GM23338 (cell line): Measurements from ENCODE around the gene SOD3.

Source experiments
- CREB1 ChIP-seq: fragments of 250-450 bp; sonication (Bioruptor Pico); IDR thresholded peaks from 2 replicates; pipeline ENCODE4 v1.5.0; 2020; ENCODE audit warnings: low read depth, mild to moderate bottlenecking, moderate library complexity
- CTCF ChIP-seq, 2 experiments: fragments of 200-600 bp in 1 of 2; sonication (generic) in 1 of 2; conservative IDR thresholded peaks; 2 replicates each; pipeline versions ENCODE4 v1.5.1 to v1.6.1; 2016 to 2017; ENCODE audit warnings: antibody characterized with exemption in 2 of 2, low read depth in 2 of 2, mild to moderate bottlenecking in 2 of 2, moderate library complexity in 1 of 2
- EZH2 ChIP-seq: fragments of 200-600 bp; sonication (generic); IDR thresholded peaks from one replicate; pipeline ENCODE4 v1.8.0; 2017; ENCODE audit warnings: antibody characterized with exemption, mild to moderate bottlenecking, low read depth; ENCODE audit not compliant: unreplicated experiment
- EZH2phosphoT487 ChIP-seq: fragments of 200-600 bp; sonication (generic); IDR thresholded peaks from one replicate; pipeline ENCODE4 v1.8.1; 2018; ENCODE audit warnings: antibody characterized with exemption; ENCODE audit not compliant: unreplicated experiment
- JUNB ChIP-seq: IDR thresholded peaks from one replicate; pipeline ENCODE4 v1.6.1; 2016; ENCODE audit warnings: antibody characterized with exemption; ENCODE audit not compliant: unreplicated experiment
- NANOG ChIP-seq: IDR thresholded peaks from 2 replicates; pipeline ENCODE4 v1.6.1; 2016; ENCODE audit warnings: antibody characterized with exemption, borderline replicate concordance
- POLR2AphosphoS5 ChIP-seq: IDR thresholded peaks from 2 replicates; pipeline ENCODE4 v1.6.1; 2016; ENCODE audit warnings: antibody characterized with exemption, low read depth
- REST ChIP-seq: IDR thresholded peaks from one replicate; pipeline ENCODE4 v1.6.1; 2018; ENCODE audit warnings: antibody characterized with exemption; ENCODE audit not compliant: unreplicated experiment
- STAT1 ChIP-seq: IDR thresholded peaks from one replicate; pipeline ENCODE4 v1.6.1; 2016; ENCODE audit warnings: antibody characterized with exemption; ENCODE audit not compliant: unreplicated experiment
- ZNF114 ChIP-seq: fragments of 250-450 bp; sonication (Bioruptor Pico); IDR thresholded peaks from 2 replicates; pipeline ENCODE4 v1.5.0; 2020; ENCODE audit warnings: mild to moderate bottlenecking, moderate library complexity
- ZNF331 ChIP-seq: fragments of 250-450 bp; sonication (Bioruptor Pico); IDR thresholded peaks from 2 replicates; pipeline ENCODE4 v1.5.0; 2020; ENCODE audit warnings: low read depth, mild to moderate bottlenecking, moderate library complexity
- TF ChIP-seq, protein P1 (sequence below): IDR thresholded peaks from 2 replicates; pipeline ENCODE4 v1.6.1; 2016; ENCODE audit warnings: antibody characterized with exemption
- TF ChIP-seq, protein P2 (sequence below): fragments of 250-450 bp; sonication (Bioruptor Pico); IDR thresholded peaks from 2 replicates; pipeline ENCODE4 v1.5.0; 2020; ENCODE audit warnings: mild to moderate bottlenecking, moderate library complexity

DNA sequence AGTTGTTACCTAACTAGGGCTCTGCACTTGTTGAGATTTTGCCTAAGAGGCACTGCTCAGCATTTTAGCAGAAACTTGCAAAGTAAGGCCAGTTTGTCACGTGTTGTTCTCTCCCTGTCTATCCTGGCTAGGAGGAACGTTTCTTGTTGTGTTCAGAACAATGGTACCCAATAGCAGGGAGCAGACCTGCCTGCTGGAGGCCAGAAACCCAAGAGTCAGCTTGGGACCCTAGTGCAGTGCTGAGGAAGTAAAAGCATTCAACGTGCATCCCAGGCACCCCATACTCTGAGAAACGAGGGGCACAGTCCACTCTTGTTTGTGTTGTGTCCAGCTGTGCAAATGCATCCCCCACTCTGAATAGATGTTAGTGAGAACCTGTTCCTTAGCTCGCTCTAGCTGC, 42.4 kb downstream of the SOD3 start:
- TF ChIP-seq POLR2AphosphoS5 (no peak), CTCF (conservative IDR thresholded peaks at IDR 0.05; ENCODE audit: low read depth in 2 of 2) (no peak), EZH2phosphoT487 (no peak), EZH2 (no peak), REST (no peak), ZNF114 (CRISPR knock-in tag) (no peak), NANOG (no peak), STAT1 (no peak), CREB1 (CRISPR knock-in tag) (no peak), JUNB (no peak), ZNF331 (CRISPR knock-in tag) (no peak)
- TF ChIP-seq, protein P1, sequence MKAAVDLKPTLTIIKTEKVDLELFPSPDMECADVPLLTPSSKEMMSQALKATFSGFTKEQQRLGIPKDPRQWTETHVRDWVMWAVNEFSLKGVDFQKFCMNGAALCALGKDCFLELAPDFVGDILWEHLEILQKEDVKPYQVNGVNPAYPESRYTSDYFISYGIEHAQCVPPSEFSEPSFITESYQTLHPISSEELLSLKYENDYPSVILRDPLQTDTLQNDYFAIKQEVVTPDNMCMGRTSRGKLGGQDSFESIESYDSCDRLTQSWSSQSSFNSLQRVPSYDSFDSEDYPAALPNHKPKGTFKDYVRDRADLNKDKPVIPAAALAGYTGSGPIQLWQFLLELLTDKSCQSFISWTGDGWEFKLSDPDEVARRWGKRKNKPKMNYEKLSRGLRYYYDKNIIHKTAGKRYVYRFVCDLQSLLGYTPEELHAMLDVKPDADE, result no peak
- TF ChIP-seq, protein P2, sequence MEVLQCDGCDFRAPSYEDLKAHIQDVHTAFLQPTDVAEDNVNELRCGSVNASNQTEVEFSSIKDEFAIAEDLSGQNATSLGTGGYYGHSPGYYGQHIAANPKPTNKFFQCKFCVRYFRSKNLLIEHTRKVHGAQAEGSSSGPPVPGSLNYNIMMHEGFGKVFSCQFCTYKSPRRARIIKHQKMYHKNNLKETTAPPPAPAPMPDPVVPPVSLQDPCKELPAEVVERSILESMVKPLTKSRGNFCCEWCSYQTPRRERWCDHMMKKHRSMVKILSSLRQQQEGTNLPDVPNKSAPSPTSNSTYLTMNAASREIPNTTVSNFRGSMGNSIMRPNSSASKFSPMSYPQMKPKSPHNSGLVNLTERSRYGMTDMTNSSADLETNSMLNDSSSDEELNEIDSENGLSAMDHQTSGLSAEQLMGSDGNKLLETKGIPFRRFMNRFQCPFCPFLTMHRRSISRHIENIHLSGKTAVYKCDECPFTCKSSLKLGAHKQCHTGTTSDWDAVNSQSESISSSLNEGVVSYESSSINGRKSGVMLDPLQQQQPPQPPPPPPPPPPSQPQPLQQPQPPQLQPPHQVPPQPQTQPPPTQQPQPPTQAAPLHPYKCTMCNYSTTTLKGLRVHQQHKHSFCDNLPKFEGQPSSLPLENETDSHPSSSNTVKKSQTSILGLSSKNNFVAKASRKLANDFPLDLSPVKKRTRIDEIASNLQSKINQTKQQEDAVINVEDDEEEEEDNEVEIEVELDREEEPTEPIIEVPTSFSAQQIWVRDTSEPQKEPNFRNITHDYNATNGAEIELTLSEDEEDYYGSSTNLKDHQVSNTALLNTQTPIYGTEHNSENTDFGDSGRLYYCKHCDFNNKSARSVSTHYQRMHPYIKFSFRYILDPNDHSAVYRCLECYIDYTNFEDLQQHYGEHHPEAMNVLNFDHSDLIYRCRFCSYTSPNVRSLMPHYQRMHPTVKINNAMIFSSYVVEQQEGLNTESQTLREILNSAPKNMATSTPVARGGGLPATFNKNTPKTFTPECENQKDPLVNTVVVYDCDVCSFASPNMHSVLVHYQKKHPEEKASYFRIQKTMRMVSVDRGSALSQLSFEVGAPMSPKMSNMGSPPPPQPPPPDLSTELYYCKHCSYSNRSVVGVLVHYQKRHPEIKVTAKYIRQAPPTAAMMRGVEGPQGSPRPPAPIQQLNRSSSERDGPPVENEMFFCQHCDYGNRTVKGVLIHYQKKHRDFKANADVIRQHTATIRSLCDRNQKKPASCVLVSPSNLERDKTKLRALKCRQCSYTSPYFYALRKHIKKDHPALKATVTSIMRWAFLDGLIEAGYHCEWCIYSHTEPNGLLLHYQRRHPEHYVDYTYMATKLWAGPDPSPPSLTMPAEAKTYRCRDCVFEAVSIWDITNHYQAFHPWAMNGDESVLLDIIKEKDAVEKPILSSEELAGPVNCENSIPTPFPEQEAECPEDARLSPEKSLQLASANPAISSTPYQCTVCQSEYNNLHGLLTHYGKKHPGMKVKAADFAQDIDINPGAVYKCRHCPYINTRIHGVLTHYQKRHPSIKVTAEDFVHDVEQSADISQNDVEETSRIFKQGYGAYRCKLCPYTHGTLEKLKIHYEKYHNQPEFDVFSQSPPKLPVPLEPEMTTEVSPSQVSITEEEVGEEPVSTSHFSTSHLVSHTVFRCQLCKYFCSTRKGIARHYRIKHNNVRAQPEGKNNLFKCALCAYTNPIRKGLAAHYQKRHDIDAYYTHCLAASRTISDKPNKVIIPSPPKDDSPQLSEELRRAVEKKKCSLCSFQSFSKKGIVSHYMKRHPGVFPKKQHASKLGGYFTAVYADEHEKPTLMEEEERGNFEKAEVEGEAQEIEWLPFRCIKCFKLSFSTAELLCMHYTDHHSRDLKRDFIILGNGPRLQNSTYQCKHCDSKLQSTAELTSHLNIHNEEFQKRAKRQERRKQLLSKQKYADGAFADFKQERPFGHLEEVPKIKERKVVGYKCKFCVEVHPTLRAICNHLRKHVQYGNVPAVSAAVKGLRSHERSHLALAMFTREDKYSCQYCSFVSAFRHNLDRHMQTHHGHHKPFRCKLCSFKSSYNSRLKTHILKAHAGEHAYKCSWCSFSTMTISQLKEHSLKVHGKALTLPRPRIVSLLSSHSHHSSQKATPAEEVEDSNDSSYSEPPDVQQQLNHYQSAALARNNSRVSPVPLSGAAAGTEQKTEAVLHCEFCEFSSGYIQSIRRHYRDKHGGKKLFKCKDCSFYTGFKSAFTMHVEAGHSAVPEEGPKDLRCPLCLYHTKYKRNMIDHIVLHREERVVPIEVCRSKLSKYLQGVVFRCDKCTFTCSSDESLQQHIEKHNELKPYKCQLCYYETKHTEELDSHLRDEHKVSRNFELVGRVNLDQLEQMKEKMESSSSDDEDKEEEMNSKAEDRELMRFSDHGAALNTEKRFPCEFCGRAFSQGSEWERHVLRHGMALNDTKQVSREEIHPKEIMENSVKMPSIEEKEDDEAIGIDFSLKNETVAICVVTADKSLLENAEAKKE (CRISPR knock-in tag), result no peak
